Measurements from ENCODE around the gene CDH23.

CDH23 gene

GRCh38 chr10:71723311-71723710 lies 326.6 kb downstream of the CDH23 start:
- no peak overlapping the region for H3K27ac ChIP-seq (ENCODE audit: low read depth, low read length)
- H3K27me3 ChIP-seq (ENCODE audit: control insufficient read depth, low read length): peaks cover 24% of the 10 kb centered on the region
- H3K9me2 ChIP-seq (replicated peaks; ENCODE audit: control insufficient read depth, low read length): no peaks in the 10 kb centered on the region
- no peaks in the 10 kb centered on the region for H3K9me3 ChIP-seq (ENCODE audit: control insufficient read depth, insufficient read depth, low read length)
- H3K4me2 ChIP-seq (ENCODE audit: low read length): no peak overlapping the region
- H3K36me3 ChIP-seq (ENCODE audit: control insufficient read depth, low read length): no peaks in the 10 kb centered on the region
- no peak overlapping the region for H3K4me3 ChIP-seq (ENCODE audit: low read length)
- no peaks in the 10 kb centered on the region for H4K20me1 ChIP-seq (ENCODE audit: control insufficient read depth, insufficient read depth, low read depth, low read length)
- H3K4me1 ChIP-seq (ENCODE audit: control insufficient read depth, low read length): peaks cover 17% of the 10 kb centered on the region
- no peaks in the 10 kb centered on the region for H3F3A ChIP-seq (ENCODE audit: control insufficient read depth, insufficient read depth)
- TF ChIP-seq CTCF (IDR thresholded peaks at IDR 0.05; ENCODE audit: low read depth, low read length, poor library complexity, severe bottlenecking): no peak
- TF ChIP-seq EZH2phosphoT487 (IDR thresholded peaks at IDR 0.05; ENCODE audit: borderline replicate concordance, low read length): no peak
- no peaks in the 10 kb centered on the region for H3K79me2 ChIP-seq (ENCODE audit: control insufficient read depth, low read length)

GRCh38 chr10:71724539-71724938 lies 327.8 kb downstream of the CDH23 start:
- Histone ChIP-seq H3K9me3 (ENCODE audit: control insufficient read depth, insufficient read depth, low read length) (no peaks in the 10 kb centered on the region), H4K20me1 (ENCODE audit: control insufficient read depth, insufficient read depth, low read depth, low read length) (no peaks in the 10 kb centered on the region), H3K4me2 (ENCODE audit: low read length) (no peak overlapping the region)

GRCh38 chr10:71725249-71725648 lies 328.5 kb downstream of the CDH23 start:
- peaks cover 33% of the 10 kb centered on the region for H3K27me3 ChIP-seq (ENCODE audit: control insufficient read depth, low read length)
- no peak overlapping the region for H3K4me3 ChIP-seq (ENCODE audit: low read length)
- no peak for TF ChIP-seq CTCF (IDR thresholded peaks at IDR 0.05; ENCODE audit: low read depth, low read length, poor library complexity, severe bottlenecking)
- TF ChIP-seq EZH2phosphoT487 (IDR thresholded peaks at IDR 0.05; ENCODE audit: borderline replicate concordance, low read length): no peak
- peaks cover 21% of the 10 kb centered on the region for H3K4me1 ChIP-seq (ENCODE audit: control insufficient read depth, low read length)
- H3K9me3 ChIP-seq (ENCODE audit: control insufficient read depth, insufficient read depth, low read length): no peaks in the 10 kb centered on the region
- H3K4me2 ChIP-seq (ENCODE audit: low read length): no peak overlapping the region
- no peak overlapping the region for H3K27ac ChIP-seq (ENCODE audit: low read depth, low read length)
- H3K36me3 ChIP-seq (ENCODE audit: control insufficient read depth, low read length): no peaks in the 10 kb centered on the region
- no peaks in the 10 kb centered on the region for H3K79me2 ChIP-seq (ENCODE audit: control insufficient read depth, low read length)
- H3F3A ChIP-seq (ENCODE audit: control insufficient read depth, insufficient read depth): no peaks in the 10 kb centered on the region
- no peaks in the 10 kb centered on the region for H3K9me2 ChIP-seq (replicated peaks; ENCODE audit: control insufficient read depth, low read length)
- H4K20me1 ChIP-seq (ENCODE audit: control insufficient read depth, insufficient read depth, low read depth, low read length): no peaks in the 10 kb centered on the region

More at GRCh38 chr10:71724539-71724938, 327.8 kb downstream of the CDH23 start:
- Histone ChIP-seq H3K9me2 (replicated peaks; ENCODE audit: control insufficient read depth, low read length) (no peaks in the 10 kb centered on the region), H3F3A (ENCODE audit: control insufficient read depth, insufficient read depth) (no peaks in the 10 kb centered on the region), H3K27me3 (ENCODE audit: control insufficient read depth, low read length) (peaks cover 33% of the 10 kb centered on the region), H3K79me2 (ENCODE audit: control insufficient read depth, low read length) (no peaks in the 10 kb centered on the region), H3K36me3 (ENCODE audit: control insufficient read depth, low read length) (no peaks in the 10 kb centered on the region), H3K27ac (ENCODE audit: low read depth, low read length) (no peak overlapping the region), H3K4me1 (ENCODE audit: control insufficient read depth, low read length) (peaks cover 21% of the 10 kb centered on the region), H3K4me3 (ENCODE audit: low read length) (no peak overlapping the region)
- TF ChIP-seq EZH2phosphoT487 (IDR thresholded peaks at IDR 0.05; ENCODE audit: borderline replicate concordance, low read length) (no peak), CTCF (IDR thresholded peaks at IDR 0.05; ENCODE audit: low read depth, low read length, poor library complexity, severe bottlenecking) (no peak)
